ENCODE results near the gene HLCS. TPM values are rescaled to one million over a fixed set of nuclear protein-coding genes. Genes with fewer than 3 reads are reported as not detected.
A peak's percentile ranks its signal among the peaks of the same experiment; 100 is the strongest.

Gene HLCS
- polyA plus RNA-seq, 1 donor (not counting 4 experiments of a cell fraction or from before 2014, with no cell fraction given) = 11.5 TPM

- Histone ChIP-seq H3K9me1 (ENCODE audit: control insufficient read depth, extremely low read depth, insufficient read depth, low read length) (no peaks in the 10 kb centered on the region), H2AFZ (ENCODE audit: control insufficient read depth, low read length) (no peak overlapping the region), H3K79me2 (ENCODE audit: control insufficient read depth, insufficient read depth, low read length) (no peaks in the 10 kb centered on the region), H3K4me2 (ENCODE audit: control insufficient read depth, extremely low read depth, insufficient read depth, low read depth, low read length) (no peak overlapping the region), H3K4me3 (ENCODE audit: control insufficient read depth in 2 of 3, extremely low read depth in 1 of 3, insufficient read depth in 2 of 3, low read depth in 1 of 3, low read length in 3 of 3) (no peak overlapping the region), H3K9ac (ENCODE audit: control insufficient read depth, extremely low read depth, insufficient read depth, low read length) (no peak overlapping the region), H3K27me3 (ENCODE audit: control insufficient read depth, extremely low read depth, insufficient read depth, low read length) (no peaks in the 10 kb centered on the region), H3K9me3 (ENCODE audit: control insufficient read depth, low read depth, low read length) (no peaks in the 10 kb centered on the region), H3K27ac (ENCODE audit: control insufficient read depth, insufficient read depth, low read length) (no peak overlapping the region), H4K20me1 (ENCODE audit: control insufficient read depth, extremely low read depth, insufficient read depth, low read length) (no peaks in the 10 kb centered on the region), H3K36me3 (ENCODE audit: control insufficient read depth in 2 of 2, extremely low read depth in 1 of 2, insufficient read depth in 2 of 2, low read length in 2 of 2) (no peaks in the 10 kb centered on the region), H3K4me1 (ENCODE audit: control insufficient read depth, extremely low read depth, insufficient read depth, low read length) (no peaks in the 10 kb centered on the region)
- no peak for TF ChIP-seq EZH2 (IDR thresholded peaks at IDR 0.05; ENCODE audit: low read length)
- TF ChIP-seq, protein P1, sequence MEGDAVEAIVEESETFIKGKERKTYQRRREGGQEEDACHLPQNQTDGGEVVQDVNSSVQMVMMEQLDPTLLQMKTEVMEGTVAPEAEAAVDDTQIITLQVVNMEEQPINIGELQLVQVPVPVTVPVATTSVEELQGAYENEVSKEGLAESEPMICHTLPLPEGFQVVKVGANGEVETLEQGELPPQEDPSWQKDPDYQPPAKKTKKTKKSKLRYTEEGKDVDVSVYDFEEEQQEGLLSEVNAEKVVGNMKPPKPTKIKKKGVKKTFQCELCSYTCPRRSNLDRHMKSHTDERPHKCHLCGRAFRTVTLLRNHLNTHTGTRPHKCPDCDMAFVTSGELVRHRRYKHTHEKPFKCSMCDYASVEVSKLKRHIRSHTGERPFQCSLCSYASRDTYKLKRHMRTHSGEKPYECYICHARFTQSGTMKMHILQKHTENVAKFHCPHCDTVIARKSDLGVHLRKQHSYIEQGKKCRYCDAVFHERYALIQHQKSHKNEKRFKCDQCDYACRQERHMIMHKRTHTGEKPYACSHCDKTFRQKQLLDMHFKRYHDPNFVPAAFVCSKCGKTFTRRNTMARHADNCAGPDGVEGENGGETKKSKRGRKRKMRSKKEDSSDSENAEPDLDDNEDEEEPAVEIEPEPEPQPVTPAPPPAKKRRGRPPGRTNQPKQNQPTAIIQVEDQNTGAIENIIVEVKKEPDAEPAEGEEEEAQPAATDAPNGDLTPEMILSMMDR (optimal IDR thresholded peaks at IDR 0.05 in 1 of 3, IDR thresholded peaks at IDR 0.05 in 1 of 3, conservative IDR thresholded peaks at IDR 0.05 in 1 of 3; ENCODE audit: extremely low read depth in 1 of 3, insufficient read depth in 2 of 3, low read length in 3 of 3) = no peak
- FAIRE-seq (no peak), DNase-seq (ENCODE audit: low read depth, low spot score) (no peak)
- dilution Hi-C loops (cut with MboI; ENCODE audit: extremely low pct_ligation_motif_present, low sequenced_read_pairs) = no loop called here
These were observed 170.4 kb downstream of the HLCS start for GRCh38 chr21:36796070-36796469.

- Histone ChIP-seq H3K27ac (ENCODE audit: control insufficient read depth, insufficient read depth, low read length) (no peak overlapping the region), H3K79me2 (ENCODE audit: control insufficient read depth, insufficient read depth, low read length) (no peaks in the 10 kb centered on the region), H3K4me2 (ENCODE audit: control insufficient read depth, extremely low read depth, insufficient read depth, low read depth, low read length) (no peak overlapping the region), H3K9ac (ENCODE audit: control insufficient read depth, extremely low read depth, insufficient read depth, low read length) (no peak overlapping the region), H3K9me1 (ENCODE audit: control insufficient read depth, extremely low read depth, insufficient read depth, low read length) (no peaks in the 10 kb centered on the region), H3K27me3 (ENCODE audit: control insufficient read depth, extremely low read depth, insufficient read depth, low read length) (no peaks in the 10 kb centered on the region), H3K4me3 (ENCODE audit: control insufficient read depth in 2 of 3, extremely low read depth in 1 of 3, insufficient read depth in 2 of 3, low read depth in 1 of 3, low read length in 3 of 3) (no peak overlapping the region), H3K4me1 (ENCODE audit: control insufficient read depth, extremely low read depth, insufficient read depth, low read length) (peaks cover 10% of the 10 kb centered on the region), H4K20me1 (ENCODE audit: control insufficient read depth, extremely low read depth, insufficient read depth, low read length) (no peaks in the 10 kb centered on the region), H3K36me3 (ENCODE audit: control insufficient read depth in 2 of 2, extremely low read depth in 1 of 2, insufficient read depth in 2 of 2, low read length in 2 of 2) (no peaks in the 10 kb centered on the region), H3K9me3 (ENCODE audit: control insufficient read depth, low read depth, low read length) (no peaks in the 10 kb centered on the region), H2AFZ (ENCODE audit: control insufficient read depth, low read length) (no peak overlapping the region)
- TF ChIP-seq EZH2 (IDR thresholded peaks at IDR 0.05; ENCODE audit: low read length) = no peak
- TF ChIP-seq, protein P1 (optimal IDR thresholded peaks at IDR 0.05 in 1 of 3, IDR thresholded peaks at IDR 0.05 in 1 of 3, conservative IDR thresholded peaks at IDR 0.05 in 1 of 3; ENCODE audit: extremely low read depth in 1 of 3, insufficient read depth in 2 of 3, low read length in 3 of 3) = no peak
- dilution Hi-C loops (cut with MboI; ENCODE audit: extremely low pct_ligation_motif_present, low sequenced_read_pairs) = no loop called here
- DNase-seq (ENCODE audit: low read depth, low spot score) (peak; percentile 60), FAIRE-seq (peak; percentile 91)
These were observed 173.9 kb downstream of the HLCS start for GRCh38 chr21:36792505-36792967.
